Vagina (tissue), 2 donors: ENCODE results near the gene EXOC3.
A peak's percentile ranks its signal among the peaks of the same experiment; 100 is the strongest.

Source experiments
- CTCF ChIP-seq, 3 experiments: fragments of 450-650 bp in 2 of 3; fragments of 200-600 bp in 1 of 3; sonication (generic) in 1 of 3; IDR thresholded peaks; one replicate each; pipeline ENCODE4 v1.5.1; 2017 to 2019; ENCODE audit warnings: antibody characterized with exemption in 3 of 3, mild to moderate bottlenecking in 2 of 3, moderate library complexity in 2 of 3
- POLR2A ChIP-seq, 2 donors: fragments of 450-650 bp; IDR thresholded peaks; one replicate each; pipeline ENCODE4 v1.6.1; 2017; ENCODE audit warnings: antibody characterized with exemption in 2 of 2, mild to moderate bottlenecking in 2 of 2, moderate library complexity in 2 of 2
- POLR2AphosphoS5 ChIP-seq, 2 donors: sonication (generic); formaldehyde crosslinking; IDR thresholded peaks; one replicate each; pipeline ENCODE4 v1.9.0; 2017; ENCODE audit warnings: antibody characterized with exemption in 2 of 2, mild to moderate bottlenecking in 2 of 2, low read depth in 1 of 2; ENCODE audit not compliant: insufficient read depth in 1 of 2

- TF ChIP-seq POLR2A (IDR thresholded peaks at IDR 0.05) = no peak
- TF ChIP-seq CTCF (IDR thresholded peaks at IDR 0.05) = peak; percentile 37 to 63 (median 50)
- no peak for TF ChIP-seq POLR2AphosphoS5 (IDR thresholded peaks at IDR 0.05; ENCODE audit: insufficient read depth in 1 of 2, low read depth in 1 of 2)
Measured at GRCh38 chr5:431001-431710, 11.8 kb upstream of the EXOC3 start.
